SU-DHL-6 (cell line): ENCODE data around the gene BNC2.

Experiments used
- CTCF ChIP-seq: fragments of 200-600 bp; sonication (generic); IDR thresholded peaks from one replicate; pipeline ENCODE4 v1.5.1; 2017; ENCODE audit warnings: antibody characterized with exemption, mild to moderate bottlenecking, low read length, moderate library complexity; ENCODE audit not compliant: insufficient read depth, poor library complexity, severe bottlenecking
- EZH2phosphoT487 ChIP-seq: fragments of 200-600 bp; sonication (generic), shearing (Covaris generic); conservative IDR thresholded peaks from 2 replicates; pipeline ENCODE4 v1.6.1; 2018; ENCODE audit warnings: mild to moderate bottlenecking, antibody characterized with exemption, low read length, moderate library complexity, mixed read lengths

- no peak for TF ChIP-seq CTCF
- TF ChIP-seq EZH2phosphoT487 = no peak
Observed at GRCh38 chr9:16387382-16387781, 483.1 kb downstream of the BNC2 start.
